GM21717 (cell line): Measurements from ENCODE around the gene RPP40.
"Not testable (repeated sequence)": the region's sequence is repeated elsewhere in the genome, so short reads cannot be mapped to it uniquely, and the experiment has no call there.

Source experiments
- ATAC-seq: cut with Tn5 transposase; IDR thresholded peaks from one replicate; pipeline ENCODE4 v1.9.1; 2021; ENCODE audit warnings: mild to moderate bottlenecking, moderate library complexity; ENCODE audit not compliant: unreplicated experiment

Gene RPP40

GRCh38 chr6:5020142-5020541 is 16.3 kb upstream of the RPP40 start:
- ATAC-seq = no peak

- no peak for ATAC-seq
Measured at GRCh38 chr6:5014072-5014561, 10.3 kb upstream of the RPP40 start.

GRCh38 chr6:5012519-5012918 is 8.7 kb upstream of the RPP40 start:
- no peak for ATAC-seq

GRCh38 chr6:5011346-5011745 is 7.5 kb upstream of the RPP40 start:
- no peak for ATAC-seq

GRCh38 chr6:5007531-5007930 is 3.7 kb upstream of the RPP40 start:
- no peak for ATAC-seq

GRCh38 chr6:5006222-5006621 is 2.4 kb upstream of the RPP40 start:
- ATAC-seq = no peak

- ATAC-seq = not testable (repeated sequence)
Measured at GRCh38 chr6:5005038-5005433, 1.2 kb upstream of the RPP40 start.

GRCh38 chr6:5004373-5005037 is 668 bp upstream of the RPP40 start:
- ATAC-seq = no peak

- ATAC-seq = no peak
Measured at GRCh38 chr6:4999586-4999985, 4.3 kb downstream of the RPP40 start.

- ATAC-seq = no peak
Measured at GRCh38 chr6:4997862-4998261, 6.0 kb downstream of the RPP40 start.

- no peak for ATAC-seq
Measured at GRCh38 chr6:4994741-4995140, 9.1 kb downstream of the RPP40 start.

- ATAC-seq = no peak
Measured at GRCh38 chr6:4987432-4987831, 16.4 kb downstream of the RPP40 start.

GRCh38 chr6:4986999-4987398 is 16.8 kb downstream of the RPP40 start:
- no peak for ATAC-seq

GRCh38 chr6:4983322-4983721 is 20.5 kb downstream of the RPP40 start:
- no peak for ATAC-seq

GRCh38 chr6:4981761-4982160 is 22.1 kb downstream of the RPP40 start:
- no peak for ATAC-seq

- ATAC-seq = no peak
Measured at GRCh38 chr6:4979426-4979825, 24.4 kb downstream of the RPP40 start.

- no peak for ATAC-seq
Measured at GRCh38 chr6:4977468-4977867, 26.4 kb downstream of the RPP40 start.

GRCh38 chr6:4975506-4975905 is 28.3 kb downstream of the RPP40 start:
- ATAC-seq = no peak

GRCh38 chr6:4974962-4975361 is 28.9 kb downstream of the RPP40 start:
- ATAC-seq = no peak

GRCh38 chr6:4973982-4974745 is 29.7 kb downstream of the RPP40 start:
- no peak for ATAC-seq

- no peak for ATAC-seq
Measured at GRCh38 chr6:4973415-4973814, 30.4 kb downstream of the RPP40 start.

GRCh38 chr6:4972438-4972837 is 31.4 kb downstream of the RPP40 start:
- no peak for ATAC-seq
